ENCODE data around the gene NUP50.

GRCh38 chr22:45181766-45182165, 18.0 kb downstream of the NUP50 start:
- no peak for TF ChIP-seq CTCF (optimal IDR thresholded peaks at IDR 0.05 in 1 of 3, IDR thresholded peaks at IDR 0.05 in 1 of 3, conservative IDR thresholded peaks at IDR 0.05 in 1 of 3; ENCODE audit: extremely low read depth in 1 of 3, insufficient read depth in 2 of 3, low read length in 3 of 3)
- no peak for TF ChIP-seq EZH2 (IDR thresholded peaks at IDR 0.05; ENCODE audit: low read length)
